B cell (primary cell): ENCODE results near the gene CNTNAP2. TPM values are rescaled to one million over a fixed set of nuclear protein-coding genes. Genes with fewer than 3 reads are reported as not detected.

Source experiments
- ATAC-seq: fragments of 200-7000 bp; cut with Tn5 transposase; one replicate; pipeline ENCODE4 v1.10.0; 2021; ENCODE audit warnings: low read depth, mild to moderate bottlenecking, moderate number of reproducible peaks, moderate library complexity
- CTCF ChIA-PET: fragments of 350-600 bp; sonication (Branson Sonifier 250); formaldehyde crosslinking; loops from one replicate; lab custom pipeline; 2021; ENCODE audit warnings: antibody characterized with exemption, inconsistent platforms; lab: Charles Lee
- POLR2A ChIA-PET: fragments of 350-600 bp; sonication (Branson Sonifier 250); formaldehyde crosslinking; loops from one replicate; lab custom pipeline; 2021; ENCODE audit warnings: antibody characterized with exemption; lab: Charles Lee
- DNase-seq: peaks from one replicate; pipeline ENCODE4 v3.0.0; 2013
- H2AFZ ChIP-seq: 2 replicates; pipeline ENCODE4 v1.6.1; 2012; ENCODE audit warnings: mild to moderate bottlenecking, low read depth, low read length; ENCODE audit not compliant: insufficient read depth, poor library complexity, severe bottlenecking
- H3K27ac ChIP-seq, 2 donors: 1 replicate in 1 of 2; 2 replicates in 1 of 2; pipeline ENCODE4 v1.5.1; 2012 to 2013; ENCODE audit warnings: low read length in 2 of 2, mild to moderate bottlenecking in 2 of 2, moderate library complexity in 1 of 2
- H3K27me3 ChIP-seq, 4 experiments: fragments of 200-600 bp in 1 of 4; sonication (generic) in 1 of 4; replicated peaks in 1 of 4; 1 replicate in 2 of 4; 2 replicates in 2 of 4; pipeline versions ENCODE4 v1.6.1 to v1.7.0; 2013 to 2016; ENCODE audit warnings: low read length in 3 of 4, mild to moderate bottlenecking in 2 of 4, mixed read lengths in 1 of 4, moderate library complexity in 1 of 4; ENCODE audit not compliant: insufficient read depth in 4 of 4, control insufficient read depth in 3 of 4; ENCODE audit errors: control extremely low read depth in 1 of 4
- H3K36me3 ChIP-seq, 2 experiments: replicated peaks in 1 of 2; 1 replicate in 1 of 2; 2 replicates in 1 of 2; pipeline versions ENCODE4 v1.6.1 to v1.7.1; 2013; ENCODE audit warnings: low read length in 1 of 2; ENCODE audit not compliant: insufficient read depth in 2 of 2, control insufficient read depth in 1 of 2; ENCODE audit errors: control extremely low read depth in 1 of 2, extremely low read depth in 1 of 2
- H3K4me1 ChIP-seq, 2 donors: fragments of 200-600 bp in 1 of 2; sonication (generic) in 1 of 2; 1 replicate in 1 of 2; 2 replicates in 1 of 2; pipeline versions ENCODE4 v1.5.1 to v1.6.1; 2013 to 2017; ENCODE audit warnings: low read length in 2 of 2; ENCODE audit not compliant: control insufficient read depth in 2 of 2, insufficient read depth in 2 of 2
- H3K4me2 ChIP-seq: replicated peaks from 2 replicates; pipeline ENCODE3; 2012; ENCODE audit warnings: mild to moderate bottlenecking, low read depth, low read length; ENCODE audit not compliant: poor library complexity, severe bottlenecking
- H3K4me3 ChIP-seq, 5 experiments: fragments of 200-600 bp in 1 of 5; sonication (generic) in 1 of 5; 1 replicate in 3 of 5; 2 replicates in 2 of 5; pipeline versions ENCODE4 v1.5.1 to v1.7.0; 2011 to 2016; ENCODE audit warnings: low read length in 4 of 5, mild to moderate bottlenecking in 4 of 5, low read depth in 2 of 5, control low read depth in 1 of 5, moderate library complexity in 1 of 5; ENCODE audit not compliant: insufficient read depth in 1 of 5; ENCODE audit errors: control extremely low read depth in 1 of 5, extremely low read depth in 1 of 5
- H3K79me2 ChIP-seq: fragments of 200-600 bp; sonication (generic); one replicate; pipeline ENCODE4 v1.6.0; 2016; ENCODE audit warnings: low read length; ENCODE audit not compliant: control insufficient read depth, insufficient read depth
- H3K9ac ChIP-seq: fragments of 200-600 bp; sonication (generic); 2 replicates; pipeline ENCODE4 v1.6.1; 2017; ENCODE audit warnings: mild to moderate bottlenecking, low read length, moderate library complexity
- H3K9me3 ChIP-seq, 3 donors: one replicate each; pipeline versions ENCODE4 v1.6.1 to v1.7.1; 2013; ENCODE audit warnings: low read length in 2 of 3; ENCODE audit not compliant: control insufficient read depth in 2 of 3, insufficient read depth in 1 of 3; ENCODE audit errors: control extremely low read depth in 1 of 3
- H4K20me1 ChIP-seq: 2 replicates; pipeline ENCODE4 v1.6.0; 2012; ENCODE audit warnings: mild to moderate bottlenecking, low read length; ENCODE audit not compliant: insufficient read depth, control insufficient read depth, poor library complexity, severe bottlenecking
- H3K27ac Mint-ChIP-seq: one replicate; pipeline ENCODE4 v1.8.0; 2021; ENCODE audit warnings: mixed read lengths
- H3K27me3 Mint-ChIP-seq: one replicate; pipeline ENCODE4 v1.8.0; 2021; ENCODE audit warnings: mixed read lengths
- H3K4me1 Mint-ChIP-seq: one replicate; pipeline ENCODE4 v1.8.0; 2021; ENCODE audit warnings: mixed read lengths
- H3K4me3 Mint-ChIP-seq: one replicate; pipeline ENCODE4 v1.8.0; 2021; ENCODE audit warnings: mixed read lengths
- H3K9me3 Mint-ChIP-seq: one replicate; pipeline ENCODE4 v1.8.0; 2022; ENCODE audit warnings: mixed read lengths; ENCODE audit not compliant: insufficient read depth
- CTCF ChIP-seq: fragments of 200-600 bp; IDR thresholded peaks from one replicate; pipeline ENCODE4 v1.8.0; 2022; ENCODE audit warnings: antibody characterized with exemption, mild to moderate bottlenecking
- EZH2 ChIP-seq: IDR thresholded peaks from 2 replicates; pipeline ENCODE4 v1.6.1; 2012; ENCODE audit warnings: borderline replicate concordance, low read depth, mild to moderate bottlenecking, moderate library complexity, low read length; ENCODE audit not compliant: insufficient read depth, poor library complexity, severe bottlenecking
- WGBS: methylation state at CpG from one replicate; pipeline ENCODE4 v1.1.5; 2013; ENCODE audit warnings: missing lambda C conversion rate; ENCODE audit not compliant: insufficient coverage; 5-methylcytosine and 5-hydroxymethylcytosine counted together
- intact Hi-C: fragments of 100-400 bp; cut with micrococcal nuclease; formaldehyde crosslinking; loops from one replicate; pipeline ENCODE4 v1.10.0; 2022
- polyA plus RNA-seq: library from polyadenylated mRNA; depleted of rRNA; stranded (reverse); fragments of >200 nt; gene quantifications from 2 replicates; pipeline ENCODE4 v1.2.3, GENCODE V29; 2012
- total RNA-seq, 2 donors: library from RNA; stranded (reverse); fragments of 120-200 nt in 1 of 2; gene quantifications; 1 replicate in 1 of 2; 2 replicates in 1 of 2; pipeline versions ENCODE4 v1.2.3 to v1.2.4, GENCODE V29; 2013 to 2022

CNTNAP2 gene
- total and polyA plus RNA-seq, 2 donors (not counting 1 experiment from before 2014, with no cell fraction given) = 7.4 to 16.6 TPM

- DNase-seq (no peak), ATAC-seq (no peak)
- H3K4me3 ChIP-seq = no peak overlapping the region
- TF ChIP-seq CTCF (no peak), EZH2 (no peak)
- WGBS = no CpG with 5 or more reads among the region's 1 CpG
- no peak overlapping the region for H2AFZ ChIP-seq
- no peaks in the 10 kb centered on the region for H3K4me1 ChIP-seq
- CTCF ChIA-PET = no interaction called here
- no peaks in the 10 kb centered on the region for H3K79me2 ChIP-seq
- POLR2A ChIA-PET = no interaction called here
- Mint-ChIP-seq H3K9me3 (no peaks in the 10 kb centered on the region), H3K27ac (no peak overlapping the region), H3K4me1 (no peaks in the 10 kb centered on the region), H3K4me3 (no peak overlapping the region), H3K27me3 (no peaks in the 10 kb centered on the region)
- H4K20me1 ChIP-seq = no peaks in the 10 kb centered on the region
- no peak overlapping the region for H3K4me2 ChIP-seq
- H3K36me3 ChIP-seq = no peaks in the 10 kb centered on the region
- no peaks in the 10 kb centered on the region for H3K27me3 ChIP-seq
- peaks cover 0 to under 1% (median 0%) of the 10 kb centered on the region in 3 donors for H3K9me3 ChIP-seq
- intact Hi-C loops = no loop called here
- H3K27ac ChIP-seq = no peak overlapping the region
- H3K9ac ChIP-seq = no peak overlapping the region
Measured at GRCh38 chr7:147029953-147030352, 913.4 kb downstream of the CNTNAP2 start.

GRCh38 chr7:147033641-147034040 is 917.0 kb downstream of the CNTNAP2 start:
- Histone ChIP-seq H3K27me3 (no peaks in the 10 kb centered on the region), H3K4me1 (no peaks in the 10 kb centered on the region), H3K79me2 (no peaks in the 10 kb centered on the region), H3K9me3 (no peaks in the 10 kb centered on the region), H2AFZ (no peak overlapping the region), H3K9ac (no peak overlapping the region), H3K4me3 (no peak overlapping the region), H4K20me1 (no peaks in the 10 kb centered on the region), H3K4me2 (no peak overlapping the region), H3K27ac (no peak overlapping the region), H3K36me3 (no peaks in the 10 kb centered on the region)
- ATAC-seq = no peak
- H3K4me3 Mint-ChIP-seq = no peak overlapping the region
- no peaks in the 10 kb centered on the region for H3K9me3 Mint-ChIP-seq
- no CpG with 5 or more reads among the region's 1 CpG for WGBS
- ChIA-PET POLR2A (no interaction called here), CTCF (interaction anchor here (0.6 kb wide), 1 partner anchor 1065 kb away, joined by 3 read pairs; no protein-coding TSS in a partner anchor)
- H3K27ac Mint-ChIP-seq = no peak overlapping the region
- H3K27me3 Mint-ChIP-seq = no peaks in the 10 kb centered on the region
- intact Hi-C loops = no loop called here
- no peaks in the 10 kb centered on the region for H3K4me1 Mint-ChIP-seq
- no peak for TF ChIP-seq CTCF
- no peak for TF ChIP-seq EZH2
- no peak for DNase-seq
